Common myeloid progenitor, CD34-positive (primary cell): Measurements from ENCODE around the gene STARD10.

Experiments
- CTCF ChIA-PET: fragments of 350-600 bp; sonication (Branson Sonifier 250); formaldehyde crosslinking; loops from one replicate; lab custom pipeline; 2021; ENCODE audit warnings: antibody characterized with exemption; lab: Charles Lee
- POLR2A ChIA-PET: fragments of 350-600 bp; sonication (Branson Sonifier 250); formaldehyde crosslinking; loops from one replicate; lab custom pipeline; 2021; ENCODE audit warnings: antibody characterized with exemption; lab: Charles Lee
- DNase-seq, 3 donors: peaks; one replicate each; pipeline versions ENCODE4 v3.0.0 to v3.0.0-alpha.2; 2013
- H3K27ac ChIP-seq, 2 experiments: 1 replicate in 1 of 2; 2 replicates in 1 of 2; pipeline ENCODE4 v1.7.0; 2013; ENCODE audit warnings: inconsistent platforms in 2 of 2, low read length in 2 of 2, mild to moderate bottlenecking in 2 of 2, low read depth in 1 of 2, moderate library complexity in 1 of 2; ENCODE audit not compliant: severe bottlenecking in 2 of 2, insufficient read depth in 1 of 2, poor library complexity in 1 of 2
- H3K27me3 ChIP-seq, 5 experiments: replicated peaks in 2 of 5; 1 replicate in 3 of 5; 2 replicates in 2 of 5; pipeline versions ENCODE4 v1.6.1 to v1.7.0; 2013; ENCODE audit warnings: low read length in 4 of 5, mild to moderate bottlenecking in 2 of 5, moderate library complexity in 2 of 5, inconsistent platforms in 1 of 5; ENCODE audit not compliant: insufficient read depth in 5 of 5, control insufficient read depth in 4 of 5
- H3K36me3 ChIP-seq, 4 experiments: 1 replicate in 2 of 4; 2 replicates in 2 of 4; pipeline versions ENCODE4 v1.6.1 to v1.7.0; 2013; ENCODE audit warnings: low read length in 3 of 4, control low read depth in 1 of 4, mild to moderate bottlenecking in 1 of 4; ENCODE audit not compliant: control insufficient read depth in 4 of 4, insufficient read depth in 4 of 4
- H3K4me1 ChIP-seq, 4 experiments: 1 replicate in 3 of 4; 2 replicates in 1 of 4; pipeline versions ENCODE4 v1.6.1 to v1.7.1; 2013; ENCODE audit warnings: low read length in 3 of 4, mild to moderate bottlenecking in 3 of 4, control low read depth in 1 of 4, inconsistent platforms in 1 of 4, moderate library complexity in 1 of 4; ENCODE audit not compliant: control insufficient read depth in 4 of 4, insufficient read depth in 4 of 4; ENCODE audit errors: control extremely low read depth in 1 of 4
- H3K4me3 ChIP-seq, 7 experiments: 1 replicate in 4 of 7; 2 replicates in 3 of 7; pipeline versions ENCODE4 v1.5.1 to v1.7.0; 2013; ENCODE audit warnings: mild to moderate bottlenecking in 7 of 7, low read length in 6 of 7, moderate library complexity in 6 of 7, inconsistent platforms in 2 of 7, low read depth in 2 of 7, control low read depth in 1 of 7; ENCODE audit not compliant: insufficient read depth in 4 of 7, control insufficient read depth in 1 of 7; ENCODE audit errors: extremely low read depth in 1 of 7
- H3K9me3 ChIP-seq, 5 experiments: 1 replicate in 4 of 5; 2 replicates in 1 of 5; pipeline versions ENCODE4 v1.6.1 to v1.7.1; 2013; ENCODE audit warnings: low read length in 4 of 5, mild to moderate bottlenecking in 2 of 5, inconsistent platforms in 1 of 5, low read depth in 1 of 5, moderate library complexity in 1 of 5; ENCODE audit not compliant: control insufficient read depth in 4 of 5, insufficient read depth in 2 of 5; ENCODE audit errors: control extremely low read depth in 1 of 5
- WGBS: methylation state at CpG from one replicate; pipeline ENCODE4 v1.1.5; 2013; ENCODE audit not compliant: insufficient coverage; 5-methylcytosine and 5-hydroxymethylcytosine counted together

STARD10 gene

DNA sequence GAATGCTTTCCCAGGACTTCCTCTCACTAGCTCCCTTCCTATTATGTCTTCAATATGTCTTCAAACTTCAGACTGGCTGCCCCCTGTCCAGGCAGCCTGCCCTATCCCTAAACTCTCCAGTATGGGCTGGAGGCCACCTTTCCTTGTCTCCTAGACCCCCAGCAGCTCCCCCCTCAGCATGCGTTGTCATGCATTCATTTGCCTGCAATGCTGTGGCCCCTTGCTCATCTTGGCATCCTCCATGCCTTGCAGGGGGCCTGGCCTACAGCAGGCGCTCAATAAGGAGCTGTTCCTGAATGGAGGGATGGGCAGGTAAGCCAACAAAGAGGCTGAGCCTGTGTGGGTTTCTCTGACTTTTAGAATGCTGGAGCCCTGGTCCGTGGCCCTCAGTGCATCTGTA is 25.3 kb downstream of the STARD10 start:
- no peak for DNase-seq
- Histone ChIP-seq H3K4me1 (peaks cover 0 to 16% (median 4%) of the 10 kb centered on the region in 4 experiments), H3K9me3 (no peaks in the 10 kb centered on the region), H3K4me3 (no peak overlapping the region), H3K27me3 (no peaks in the 10 kb centered on the region), H3K27ac (no peak overlapping the region), H3K36me3 (peaks cover 0 to 2% (median 0%) of the 10 kb centered on the region in 4 experiments)
- 100% methylated on average over 2 of the region's 3 CpGs for WGBS
- ChIA-PET CTCF (interaction anchor here (1.6 to 2.3 kb wide), 4 partner anchors 9 to 44 kb away, joined by 3 to 9 read pairs (median 7); no protein-coding TSS in a partner anchor), POLR2A (no interaction called here)

GRCh38 chr11:72767203-72768062 is 26.4 kb downstream of the STARD10 start:
- Histone ChIP-seq H3K27ac (no peak overlapping the region), H3K4me3 (no peak overlapping the region), H3K27me3 (no peaks in the 10 kb centered on the region), H3K4me1 (peaks cover 0 to 11% (median 8%) of the 10 kb centered on the region in 4 experiments), H3K9me3 (no peaks in the 10 kb centered on the region), H3K36me3 (peaks cover 0 to 2% (median 0%) of the 10 kb centered on the region in 4 experiments)
- no peak for DNase-seq
- 98% methylated on average over 4 of the region's 4 CpGs for WGBS
- ChIA-PET POLR2A (interaction anchor here (0.7 kb wide), 1 partner anchor 41 kb away, joined by 3 read pairs; no protein-coding TSS in a partner anchor), CTCF (interaction anchor here (1.0 to 2.3 kb wide), 7 partner anchors 8 to 43 kb away, joined by 3 to 9 read pairs (median 3); no protein-coding TSS in a partner anchor)

DNA sequence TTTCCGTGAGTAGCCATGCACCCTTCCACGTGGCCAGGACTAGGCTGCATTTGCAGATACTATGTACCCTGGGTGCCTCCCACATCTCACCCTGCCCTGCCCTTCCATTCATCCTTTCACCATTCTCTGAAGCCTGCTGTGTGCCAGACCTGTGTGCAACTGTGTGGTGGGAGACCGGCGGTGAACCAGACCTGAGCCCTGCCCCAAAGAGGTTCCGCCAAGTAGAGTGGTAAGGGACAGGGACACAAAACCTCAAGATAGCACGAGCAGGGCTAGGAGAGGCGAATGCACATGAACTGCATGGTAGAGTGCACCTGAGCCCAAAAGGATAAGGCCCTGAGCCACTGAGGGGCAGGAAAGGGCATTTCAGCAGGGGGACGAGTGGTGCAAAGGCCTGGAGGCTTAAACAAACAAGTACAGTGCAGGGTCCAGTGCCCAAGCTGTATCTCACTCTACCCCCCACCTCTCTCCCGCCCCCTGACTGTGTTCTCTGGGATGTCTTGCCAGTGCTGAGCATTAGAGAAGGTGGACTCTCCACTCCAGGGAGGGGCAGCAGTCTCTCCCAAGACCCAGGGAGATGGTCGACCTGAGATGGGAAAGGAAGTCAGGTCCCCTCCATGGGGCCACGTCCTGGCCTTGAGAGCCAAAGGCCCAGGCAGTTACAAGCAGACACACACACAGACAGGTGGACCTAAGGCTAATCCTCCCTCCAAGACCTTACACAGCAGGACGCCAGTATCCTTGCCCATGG is 27.5 kb downstream of the STARD10 start:
- H3K4me3 ChIP-seq = no peak overlapping the region
- no peaks in the 10 kb centered on the region for H3K9me3 ChIP-seq
- H3K27ac ChIP-seq = no peak overlapping the region
- H3K36me3 ChIP-seq = peaks cover 0 to 2% (median 0%) of the 10 kb centered on the region in 4 experiments
- CTCF ChIA-PET = interaction anchor here (0.6 to 3.6 kb wide), 5 partner anchors 9 to 64 kb away, joined by 3 to 17 read pairs (median 3); partner anchors contain the start of gene STARD10
- WGBS = 98% methylated on average over 11 of the region's 12 CpGs
- H3K27me3 ChIP-seq = no peaks in the 10 kb centered on the region
- DNase-seq = no peak
- peaks cover 0 to 11% (median 8%) of the 10 kb centered on the region in 4 experiments for H3K4me1 ChIP-seq
- POLR2A ChIA-PET = no interaction called here

DNA sequence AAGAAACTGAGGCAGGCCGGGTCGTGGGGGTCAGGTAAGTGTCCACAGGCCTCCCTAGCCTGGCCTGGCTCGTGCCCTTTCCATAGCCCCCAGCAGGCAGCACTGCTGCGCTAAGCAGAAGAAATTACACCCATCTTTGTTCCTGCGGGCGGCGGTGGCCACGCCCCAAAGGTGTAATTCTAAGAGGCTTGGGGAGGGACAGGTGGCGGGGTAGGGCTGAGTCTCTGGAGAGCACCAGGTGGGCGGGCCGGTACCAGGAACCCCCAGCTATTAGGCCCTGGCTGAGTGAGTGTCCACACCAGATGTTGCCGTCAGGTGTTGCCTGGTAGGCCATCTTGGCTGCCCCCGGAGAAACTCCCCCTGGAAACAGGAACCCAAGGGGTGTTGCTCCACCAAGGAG is 29.3 kb downstream of the STARD10 start:
- Histone ChIP-seq H3K27me3 (no peaks in the 10 kb centered on the region), H3K9me3 (no peaks in the 10 kb centered on the region), H3K4me3 (no peak overlapping the region), H3K4me1 (peaks cover 0 to 13% (median 10%) of the 10 kb centered on the region in 4 experiments), H3K36me3 (peaks cover 0 to 2% (median 0%) of the 10 kb centered on the region in 4 experiments), H3K27ac (no peak overlapping the region)
- WGBS = 95% methylated on average over 12 of the region's 13 CpGs
- POLR2A ChIA-PET = no interaction called here
- DNase-seq = no peak
- CTCF ChIA-PET = interaction anchor here (1.5 to 3.6 kb wide), 2 partner anchors 11 to 29 kb away, joined by 7 to 17 read pairs; partner anchors contain the start of gene STARD10

DNA sequence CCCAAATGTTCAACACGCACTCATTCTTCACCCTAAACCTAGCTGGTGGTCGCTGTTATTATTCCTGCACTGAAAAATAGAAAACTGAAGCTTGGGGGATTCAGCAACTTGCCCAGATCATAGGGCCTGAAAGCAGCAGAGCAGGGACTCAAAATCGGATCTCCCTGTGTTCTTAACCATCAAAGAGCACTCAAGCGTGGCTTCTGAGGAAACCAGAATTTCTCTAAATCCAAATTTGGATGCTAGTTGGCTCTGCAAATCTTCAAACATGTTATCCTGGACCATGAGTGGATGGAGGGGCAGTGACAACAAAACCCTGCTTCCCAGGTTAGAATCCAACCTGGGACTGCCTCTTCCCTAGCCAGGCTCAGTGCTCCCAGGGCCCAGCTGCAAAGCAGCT is 30.0 kb downstream of the STARD10 start:
- POLR2A ChIA-PET = no interaction called here
- 95% methylated on average over 4 of the region's 4 CpGs for WGBS
- peaks cover 0 to 2% (median 0%) of the 10 kb centered on the region in 4 experiments for H3K36me3 ChIP-seq
- CTCF ChIA-PET = interaction anchor here (3.6 kb wide), 1 partner anchor 29 kb away, joined by 17 read pairs; the partner anchor contains the start of gene STARD10
- no peaks in the 10 kb centered on the region for H3K27me3 ChIP-seq
- DNase-seq = no peak
- H3K27ac ChIP-seq = no peak overlapping the region
- peaks cover 0 to 20% (median 16%) of the 10 kb centered on the region in 4 experiments for H3K4me1 ChIP-seq
- H3K4me3 ChIP-seq = no peak overlapping the region
- no peaks in the 10 kb centered on the region for H3K9me3 ChIP-seq

DNA sequence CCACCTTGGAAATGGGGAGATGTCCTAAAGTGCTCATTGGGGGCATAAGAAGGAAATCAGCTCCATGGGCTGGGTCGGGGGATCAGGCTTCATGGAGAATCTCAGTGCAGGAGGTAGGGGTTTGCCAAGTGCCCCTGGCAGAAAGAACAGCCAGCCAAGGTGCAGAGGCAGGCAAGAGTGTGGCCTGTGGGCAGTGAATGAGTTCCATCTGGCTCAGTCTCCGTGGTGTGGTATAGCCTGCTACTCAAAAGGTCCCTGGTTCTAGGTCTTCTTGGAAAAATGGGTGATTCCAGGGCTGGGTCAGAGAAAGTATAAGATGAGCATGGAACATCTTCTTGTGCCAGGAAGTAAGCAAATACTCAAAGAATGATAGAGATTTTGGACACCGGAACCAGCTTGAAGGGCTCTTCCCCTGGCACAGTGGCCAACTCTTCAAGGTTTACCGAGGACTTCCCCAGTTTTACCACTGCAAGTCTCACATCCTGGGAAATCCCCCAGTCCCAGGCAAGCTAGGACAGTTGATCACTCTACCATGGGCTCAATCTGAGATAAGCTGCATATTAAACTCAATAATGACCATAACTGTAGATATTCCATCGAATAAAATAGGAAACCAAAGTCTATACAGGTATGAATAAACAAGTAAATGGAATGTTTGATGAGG is 31.1 kb downstream of the STARD10 start:
- WGBS = 73% methylated on average over 3 of the region's 5 CpGs
- CTCF ChIA-PET = interaction anchor here (0.9 to 3.6 kb wide), 2 partner anchors 30 to 31 kb away, joined by 3 to 17 read pairs; partner anchors contain the start of gene STARD10

More for the DNA sequence above, 31.1 kb downstream of the STARD10 start:
- H3K27me3 ChIP-seq = no peaks in the 10 kb centered on the region
- H3K4me1 ChIP-seq = peaks cover 0 to 26% (median 15%) of the 10 kb centered on the region in 4 experiments
- POLR2A ChIA-PET = no interaction called here
- H3K4me3 ChIP-seq = peak overlapping the region in 1 of 7 experiments; percentile 4
- no peak overlapping the region for H3K27ac ChIP-seq
- H3K9me3 ChIP-seq = no peaks in the 10 kb centered on the region
- H3K36me3 ChIP-seq = peaks cover 0 to 3% (median 0%) of the 10 kb centered on the region in 4 experiments
- DNase-seq = peak in 2 of 3 donors; percentile 84 to 86
